OCI-LY7 (cell line): ENCODE results near the gene APBB2. TPM values are rescaled to one million over a fixed set of nuclear protein-coding genes. Genes with fewer than 3 reads are reported as not detected.

Source experiments
- BruUV-seq: library from RNA; stranded (reverse); fragments of 400-500 nt; replicated peaks from 2 replicates; lab custom pipeline; 2021; lab: Mats Ljungman, UMichigan
- CTCF ChIA-PET: fragments of 300-600 bp; sonication (Branson Sonifier 250); formaldehyde crosslinking; loops from one replicate; lab custom pipeline; 2022; ENCODE audit warnings: antibody characterized with exemption; ENCODE audit not compliant: unreplicated experiment; lab: Charles Lee
- POLR2A ChIA-PET: fragments of 300-600 bp; sonication (Branson Sonifier 250); formaldehyde crosslinking; loops from one replicate; lab custom pipeline; 2022; ENCODE audit warnings: antibody characterized with exemption; lab: Charles Lee
- DNase-seq: peaks from one replicate; pipeline ENCODE4 v3.0.0-alpha.2; 2015; ENCODE audit warnings: low spot score
- H2AFZ ChIP-seq: fragments of 200-600 bp; sonication (generic), shearing (Covaris generic); 2 replicates; pipeline ENCODE4 v1.6.1; 2014; ENCODE audit warnings: mild to moderate bottlenecking, antibody characterized with exemption, low read length, moderate library complexity
- H3K27ac ChIP-seq: fragments of 200-600 bp; sonication (generic); 2 replicates; pipeline ENCODE4 v1.5.1; 2014; ENCODE audit warnings: mixed run types, low read depth, mild to moderate bottlenecking, moderate library complexity, low read length, inconsistent platforms; ENCODE audit not compliant: poor library complexity, severe bottlenecking
- H3K36me3 ChIP-seq: fragments of 200-600 bp; sonication (generic); 2 replicates; pipeline ENCODE4 v1.6.1; 2014; ENCODE audit warnings: mild to moderate bottlenecking, antibody characterized with exemption, low read length, moderate library complexity, mixed read lengths; ENCODE audit not compliant: insufficient read depth
- H3K4me1 ChIP-seq: fragments of 200-600 bp; sonication (generic); 2 replicates; pipeline ENCODE4 v1.5.1; 2014; ENCODE audit warnings: mild to moderate bottlenecking, low read length; ENCODE audit not compliant: insufficient read depth, poor library complexity, severe bottlenecking
- H3K4me2 ChIP-seq: fragments of 200-600 bp; sonication (generic); 2 replicates; pipeline ENCODE4 v1.6.1; 2014; ENCODE audit warnings: mild to moderate bottlenecking, low read length
- H3K4me3 ChIP-seq: fragments of 200-600 bp; sonication (generic); 2 replicates; pipeline ENCODE4 v1.5.1; 2014; ENCODE audit warnings: mild to moderate bottlenecking, low read depth, low read length; ENCODE audit not compliant: poor library complexity, severe bottlenecking
- H3K79me2 ChIP-seq: fragments of 200-600 bp; sonication (generic); 2 replicates; pipeline ENCODE4 v1.6.1; 2016; ENCODE audit warnings: low read depth, mild to moderate bottlenecking, low read length, moderate library complexity, mixed read lengths; ENCODE audit not compliant: insufficient read depth
- H3K9me2 ChIP-seq: fragments of 200-600 bp; sonication (generic); 2 replicates; pipeline ENCODE4 v1.6.1; 2016; ENCODE audit warnings: mild to moderate bottlenecking, low read length, mixed read lengths; ENCODE audit not compliant: insufficient read depth
- H3K9me3 ChIP-seq: fragments of 200-600 bp; sonication (generic); 2 replicates; pipeline ENCODE4 v1.6.1; 2014; ENCODE audit warnings: mild to moderate bottlenecking, mixed run types, low read length, mixed read lengths
- H4K20me1 ChIP-seq: fragments of 200-600 bp; sonication (generic); 2 replicates; pipeline ENCODE4 v1.6.1; 2014; ENCODE audit warnings: mild to moderate bottlenecking, antibody characterized with exemption, low read length, moderate library complexity, mixed read lengths; ENCODE audit not compliant: insufficient read depth
- CTCF ChIP-seq: fragments of 200-600 bp; sonication (generic); conservative IDR thresholded peaks from 2 replicates; pipeline ENCODE4 v1.5.1; 2014; ENCODE audit warnings: mild to moderate bottlenecking, antibody characterized with exemption, low read length, moderate library complexity, mixed read lengths
- EZH2phosphoT487 ChIP-seq: fragments of 200-600 bp; sonication (generic); IDR thresholded peaks from 2 replicates; pipeline ENCODE4 v1.6.1; 2018; ENCODE audit warnings: low read depth, borderline replicate concordance, mild to moderate bottlenecking, mixed run types, antibody characterized with exemption, low read length, moderate library complexity, mixed read lengths
- intact Hi-C: fragments of 100-400 bp; cut with micrococcal nuclease; formaldehyde crosslinking; loops from one replicate; pipeline ENCODE4 v1.10.0; 2022; ENCODE audit not compliant: unreplicated experiment
- total RNA-seq, 2 experiments: library from RNA; depleted of rRNA in 1 of 2; stranded (reverse); fragments of >200 nt in 1 of 2; shearing (Covaris generic) in 1 of 2; gene quantifications; 2 replicates each; pipeline ENCODE4 v1.2.3, GENCODE V29; 2014 to 2022

Gene APBB2
- total RNA-seq, 2 experiments from 2014 or later = 66.4 to 88.5 TPM

- Histone ChIP-seq H3K27ac (no peak overlapping the region), H2AFZ (no peak overlapping the region), H3K4me1 (peaks cover under 1% of the 10 kb centered on the region), H3K9me3 (no peaks in the 10 kb centered on the region), H4K20me1 (no peaks in the 10 kb centered on the region), H3K36me3 (no peaks in the 10 kb centered on the region), H3K79me2 (no peaks in the 10 kb centered on the region), H3K9me2 (no peaks in the 10 kb centered on the region), H3K4me2 (no peak overlapping the region), H3K4me3 (no peak overlapping the region)
- POLR2A ChIA-PET = interaction anchor here (0.7 to 1.0 kb wide), 4 partner anchors 13 to 219 kb away, joined by 3 to 7 read pairs (median 3); no protein-coding TSS in a partner anchor
- TF ChIP-seq EZH2phosphoT487 = no peak
- TF ChIP-seq CTCF = no peak
- BruUV-seq = no TSS peak
- DNase-seq = no peak
- CTCF ChIA-PET = no interaction called here
- intact Hi-C loops = no loop called here
Measured at GRCh38 chr4:41079881-41080560, 134.3 kb downstream of the APBB2 start.

GRCh38 chr4:41077628-41078027, 136.7 kb downstream of the APBB2 start:
- Histone ChIP-seq H2AFZ (no peak overlapping the region), H3K4me1 (peaks cover 14% of the 10 kb centered on the region), H3K27ac (no peak overlapping the region), H3K9me2 (no peaks in the 10 kb centered on the region), H4K20me1 (no peaks in the 10 kb centered on the region), H3K9me3 (no peaks in the 10 kb centered on the region), H3K36me3 (no peaks in the 10 kb centered on the region), H3K79me2 (no peaks in the 10 kb centered on the region), H3K4me2 (no peak overlapping the region), H3K4me3 (no peak overlapping the region)
- DNase-seq = no peak
- intact Hi-C loops = no loop called here
- no TSS peak for BruUV-seq
- TF ChIP-seq CTCF (no peak), EZH2phosphoT487 (no peak)
- ChIA-PET POLR2A (interaction anchor here (0.7 to 0.9 kb wide), 2 partner anchors 12 to 66 kb away, joined by 4 to 5 read pairs; no protein-coding TSS in a partner anchor), CTCF (no interaction called here)

GRCh38 chr4:41076481-41076880, 137.9 kb downstream of the APBB2 start:
- H3K9me2 ChIP-seq = no peaks in the 10 kb centered on the region
- ChIA-PET CTCF (no interaction called here), POLR2A (interaction anchor here (0.5 kb wide), 1 partner anchor 209 kb away, joined by 4 read pairs; no protein-coding TSS in a partner anchor)
- no peak for DNase-seq
- H3K4me1 ChIP-seq = peaks cover 14% of the 10 kb centered on the region
- no TSS peak for BruUV-seq
- no peak for TF ChIP-seq EZH2phosphoT487
- no peak for TF ChIP-seq CTCF
- H3K79me2 ChIP-seq = no peaks in the 10 kb centered on the region
- no peaks in the 10 kb centered on the region for H4K20me1 ChIP-seq
- no peaks in the 10 kb centered on the region for H3K36me3 ChIP-seq
- H3K27ac ChIP-seq = no peak overlapping the region
- no peak overlapping the region for H3K4me3 ChIP-seq
- H3K4me2 ChIP-seq = no peak overlapping the region
- intact Hi-C loops = no loop called here
- H3K9me3 ChIP-seq = no peaks in the 10 kb centered on the region
- no peak overlapping the region for H2AFZ ChIP-seq
